PFSK-1 (cell line): ENCODE results near the gene GAL3ST3.

Experiments used
- FOXP2 ChIP-seq: optimal IDR thresholded peaks from 2 replicates; pipeline ENCODE3; 2011; ENCODE audit warnings: borderline replicate concordance, control low read depth, inconsistent platforms; ENCODE audit not compliant: insufficient read depth; ENCODE audit errors: extremely low read length, extremely low read depth
- POLR2AphosphoS5 ChIP-seq: IDR thresholded peaks from 2 replicates; pipeline ENCODE4 v1.6.1; 2012; ENCODE audit warnings: low read depth, mild to moderate bottlenecking, control low read depth, low read length, moderate library complexity
- REST ChIP-seq, 2 experiments: IDR thresholded peaks; 2 replicates each; pipeline versions ENCODE4 v1.6.1 to v1.8.0; 2011 to 2012; ENCODE audit warnings: low read depth in 2 of 2, low read length in 2 of 2, control low read depth in 1 of 2, inconsistent platforms in 1 of 2, mild to moderate bottlenecking in 1 of 2, moderate library complexity in 1 of 2; ENCODE audit not compliant: insufficient read depth in 1 of 2
- SIN3A ChIP-seq: IDR thresholded peaks from 2 replicates; pipeline ENCODE4 v1.6.1; 2012; ENCODE audit warnings: mild to moderate bottlenecking, low read length, moderate library complexity, borderline replicate concordance; ENCODE audit not compliant: insufficient read depth

DNA sequence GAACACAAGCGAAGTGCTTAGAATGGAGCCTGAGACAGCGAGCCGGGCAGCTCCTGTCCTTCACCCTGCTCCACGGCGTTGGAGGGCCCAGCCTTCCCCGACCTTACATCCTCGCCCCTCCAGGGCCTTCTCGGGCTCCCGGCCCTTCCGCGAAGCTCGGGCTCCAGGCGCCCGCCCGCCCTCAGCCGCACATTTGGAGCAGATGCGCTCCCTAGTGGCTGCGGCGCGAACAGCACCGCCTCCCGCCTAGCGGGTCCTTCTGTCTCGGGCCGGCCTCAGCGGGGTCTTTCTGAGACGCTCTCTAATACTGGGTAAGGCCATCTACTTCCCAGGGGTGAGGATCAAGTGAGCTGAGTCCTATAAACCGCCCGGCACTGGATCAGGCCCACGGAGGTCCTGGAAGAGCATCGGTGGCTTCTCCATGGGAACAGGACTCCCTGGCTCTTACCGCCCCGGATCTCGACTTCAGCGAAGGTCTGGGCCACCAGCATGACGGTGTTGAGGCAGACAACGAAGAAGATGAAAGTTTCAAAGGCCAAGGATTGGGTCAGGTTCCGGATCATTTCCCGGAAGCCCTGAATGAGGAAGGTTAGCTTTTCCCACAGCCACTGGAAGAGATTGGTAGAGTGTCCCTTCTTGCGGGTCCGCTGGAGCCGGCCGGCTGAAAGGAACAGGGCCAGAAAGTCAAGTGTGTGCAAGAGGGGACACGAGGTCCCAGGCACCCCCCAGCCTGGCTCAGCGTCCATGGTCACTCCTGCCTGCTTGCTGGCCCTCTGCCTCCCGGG lies 26.4 kb downstream of the GAL3ST3 start:
- TF ChIP-seq POLR2AphosphoS5: no peak
- no peak for TF ChIP-seq FOXP2
- TF ChIP-seq REST (IDR thresholded peaks at IDR 0.05; ENCODE audit: insufficient read depth in 1 of 2, low read depth in 2 of 2, low read length in 2 of 2): no peak
- TF ChIP-seq SIN3A: no peak
